Stimulated activated CD4-positive, alpha-beta T cell treated with anti-CD3 and anti-CD28 coated beads, TNF-alpha, amount 100 ng/mL, for 24 hours (primary cell): ENCODE results near the gene TXNL4A.

Experiments used
- DNase-seq, 3 experiments: peaks; one replicate each; pipeline ENCODE4 v3.0.0-alpha.2; 2020; ENCODE audit warnings: low read depth in 3 of 3

TXNL4A gene

DNA sequence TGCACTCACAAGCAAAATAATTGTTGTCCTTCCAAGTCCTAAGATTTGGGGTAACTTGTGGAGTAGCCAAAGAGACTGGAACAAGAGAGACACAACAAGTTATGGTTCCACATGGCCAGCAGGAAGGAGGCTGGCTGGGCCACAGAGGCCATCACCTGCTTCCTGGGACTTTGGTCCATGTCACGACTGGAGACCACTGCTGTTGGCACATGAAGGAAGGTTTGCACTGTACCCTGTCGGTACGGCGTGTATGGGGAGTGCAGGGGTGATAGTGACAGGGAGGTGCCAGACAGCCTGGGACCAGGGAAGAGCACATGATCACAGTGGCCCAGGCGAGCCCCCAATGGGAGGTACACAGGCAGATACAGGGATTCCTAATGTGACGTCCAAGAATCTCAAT is 52.4 kb downstream of the TXNL4A start:
- DNase-seq: no peak

DNA sequence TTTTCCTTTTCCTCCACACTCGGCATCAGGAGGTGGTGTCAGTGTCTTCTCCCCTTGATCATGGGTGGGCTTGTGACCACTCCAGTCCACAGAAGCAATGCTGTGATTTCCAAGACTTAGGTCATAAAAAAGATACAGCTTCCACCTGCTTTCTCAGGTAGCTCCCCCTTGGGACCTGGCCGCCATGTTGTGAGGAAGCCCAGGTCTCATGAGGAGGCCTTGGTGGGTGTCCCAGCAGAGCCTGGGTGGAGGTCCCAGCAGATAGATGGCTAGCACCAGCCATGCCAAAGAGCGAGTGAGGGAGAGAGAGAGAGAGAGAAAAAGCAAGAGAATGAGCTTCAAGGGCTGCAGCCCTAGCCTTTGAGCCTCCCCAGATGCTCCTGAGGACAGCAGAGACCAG is 52.9 kb downstream of the TXNL4A start:
- DNase-seq: no peak

DNA sequence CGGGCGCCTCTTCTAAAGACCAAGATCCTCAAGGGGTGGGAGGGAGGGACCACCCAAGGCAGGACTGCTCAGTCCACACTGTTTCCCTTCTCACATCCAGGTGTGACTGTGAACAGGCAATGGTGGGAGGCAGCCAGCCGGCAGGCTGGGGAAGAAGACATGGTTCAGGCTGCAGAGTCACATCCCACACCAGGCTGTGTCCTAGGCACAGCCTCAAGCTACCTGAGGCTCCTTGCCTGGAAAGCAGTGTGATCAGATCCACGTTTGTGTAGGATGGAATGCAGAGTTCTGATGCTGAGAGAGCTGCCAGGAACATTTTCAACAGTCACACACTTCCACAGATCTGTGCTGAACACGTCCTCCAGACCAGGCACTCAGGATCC is 53.3 kb downstream of the TXNL4A start:
- no peak for DNase-seq

DNA sequence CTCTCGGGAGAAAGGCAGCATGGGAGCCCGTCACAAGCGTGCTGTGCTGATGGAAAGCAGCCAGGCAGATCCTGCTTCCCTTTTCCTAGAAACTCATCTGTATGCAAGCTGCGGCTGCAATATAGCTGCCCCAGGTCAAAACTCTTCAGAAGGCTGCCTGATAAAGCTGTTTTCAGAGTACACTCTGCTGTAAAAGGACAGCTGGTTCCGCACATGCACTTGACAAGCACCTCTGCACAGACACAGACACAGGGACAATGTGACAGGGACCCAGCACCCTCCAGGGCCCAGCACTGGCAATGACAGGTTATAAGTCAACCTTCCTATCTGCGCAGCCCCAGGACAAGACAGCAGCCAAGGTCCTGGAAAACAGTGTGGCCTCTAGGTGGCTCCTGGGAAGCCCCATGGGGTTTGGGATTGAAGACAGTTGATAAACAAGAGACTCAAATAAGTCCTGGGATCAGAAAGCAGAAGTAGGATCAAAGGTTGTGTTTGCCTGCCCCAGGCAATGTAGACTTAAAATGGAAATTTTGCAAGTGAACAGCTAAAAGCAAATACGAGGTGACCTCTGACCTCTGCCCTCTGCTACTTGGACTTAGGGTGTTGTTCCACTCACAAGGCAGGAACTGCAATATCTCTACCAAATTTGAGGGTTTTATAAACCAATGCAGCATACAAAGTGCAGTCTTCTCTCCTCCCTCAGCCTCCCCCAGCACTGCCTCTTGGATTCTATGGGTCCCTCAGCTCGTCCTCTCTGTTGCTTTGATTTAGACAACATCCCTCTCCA is 53.9 kb downstream of the TXNL4A start:
- no peak for DNase-seq

DNA sequence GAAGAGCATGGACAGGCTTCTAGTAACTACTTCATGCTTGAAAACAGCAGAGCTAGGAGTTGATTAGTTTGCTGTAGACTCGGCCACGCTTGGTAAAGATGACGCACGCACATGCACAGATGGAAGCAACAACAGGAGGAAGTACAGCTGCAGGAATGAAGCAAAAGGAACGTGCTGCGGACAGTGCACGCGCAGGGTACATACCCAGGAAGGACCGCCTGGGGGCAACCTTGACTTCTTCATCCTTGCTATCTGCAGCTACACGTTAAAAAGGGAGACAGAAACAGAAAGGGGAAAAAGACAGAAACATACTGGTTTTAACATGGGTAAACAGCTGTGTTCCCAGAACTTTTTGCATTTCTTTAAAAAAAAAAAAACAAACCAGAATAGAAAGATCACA is 54.6 kb downstream of the TXNL4A start:
- no peak for DNase-seq

DNA sequence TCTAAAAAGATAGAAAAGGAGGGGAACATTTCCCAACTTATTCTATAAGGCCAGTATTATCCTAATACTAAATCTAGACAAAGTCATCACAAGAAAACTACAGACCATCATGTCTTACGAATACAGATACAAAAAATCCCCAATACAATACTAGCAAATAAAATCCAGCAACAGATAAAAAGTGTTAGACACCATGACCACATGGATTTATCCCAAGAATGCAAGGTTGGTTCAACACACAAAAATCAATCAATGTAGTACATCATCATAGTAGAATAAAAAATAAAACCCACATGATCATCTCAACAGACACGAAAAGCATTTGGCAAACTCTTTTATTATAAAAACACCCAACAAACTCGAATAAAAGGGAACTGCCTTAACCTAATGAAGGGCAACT is 55.5 kb downstream of the TXNL4A start:
- DNase-seq: no peak

DNA sequence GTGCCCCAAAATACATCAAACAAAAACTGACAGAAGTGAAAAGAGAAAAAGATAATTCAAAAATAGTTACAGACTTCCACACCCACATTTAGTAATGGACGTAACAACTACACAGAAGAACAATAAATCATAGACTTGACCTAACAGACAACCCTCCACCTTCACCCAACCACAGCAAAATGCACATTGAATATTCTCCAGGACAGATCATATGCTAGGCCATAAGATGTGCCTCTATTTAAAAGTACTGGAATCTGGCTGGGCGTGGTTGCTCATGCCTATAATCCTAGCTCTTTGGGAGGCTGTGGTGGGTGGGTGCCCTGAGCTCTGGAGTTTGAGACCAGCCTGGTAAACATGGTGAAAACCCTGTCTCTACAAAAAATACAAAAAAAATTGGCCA is 56.9 kb downstream of the TXNL4A start:
- no peak for DNase-seq

DNA sequence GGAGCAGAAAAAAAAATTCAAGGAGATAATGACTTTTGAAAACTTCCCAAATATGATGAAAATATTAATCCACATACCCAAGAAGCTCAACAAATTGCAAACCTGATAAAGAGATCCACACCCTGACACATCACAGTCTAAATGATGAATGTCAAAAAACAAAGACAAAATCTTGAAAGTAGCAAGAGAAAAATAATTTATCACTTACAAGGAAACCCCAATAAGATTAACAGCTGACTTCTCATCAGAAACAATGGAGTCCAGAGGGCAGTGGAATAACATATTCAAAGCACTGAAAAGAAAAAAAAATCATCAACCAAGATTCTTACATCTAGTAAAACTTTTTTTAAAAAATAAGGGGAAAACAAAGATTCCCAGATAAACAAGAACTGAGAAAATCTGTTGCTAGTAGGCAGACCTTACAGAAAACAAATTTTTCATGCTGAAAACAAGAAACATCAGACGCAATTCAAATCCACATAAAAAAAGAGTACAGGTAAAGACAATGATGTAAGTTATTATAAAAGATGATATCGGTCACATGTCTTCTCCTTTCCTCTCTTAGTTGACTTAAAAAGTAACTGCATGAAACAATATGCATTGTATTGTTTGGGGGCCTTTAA is 58.2 kb downstream of the TXNL4A start:
- no peak for DNase-seq

DNA sequence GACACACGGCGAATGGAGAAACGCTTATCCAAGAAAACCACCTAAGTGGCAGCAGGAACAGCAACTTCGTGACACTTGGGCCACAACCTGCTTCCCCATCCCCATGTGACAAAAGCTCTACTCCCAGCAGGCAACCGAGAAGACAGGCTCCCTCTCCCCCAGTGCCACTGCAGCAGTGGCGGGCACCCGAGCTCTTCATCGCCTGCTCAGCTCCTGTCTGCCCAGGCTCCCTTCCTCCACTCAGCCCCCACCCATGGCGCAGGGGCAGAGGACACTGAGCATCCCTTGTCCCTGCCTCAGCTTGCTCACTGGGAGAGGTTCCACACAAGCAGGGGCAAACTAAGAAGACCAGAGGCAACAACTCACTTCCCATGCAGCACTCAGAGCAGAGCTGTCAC is 59.8 kb downstream of the TXNL4A start:
- DNase-seq: no peak

DNA sequence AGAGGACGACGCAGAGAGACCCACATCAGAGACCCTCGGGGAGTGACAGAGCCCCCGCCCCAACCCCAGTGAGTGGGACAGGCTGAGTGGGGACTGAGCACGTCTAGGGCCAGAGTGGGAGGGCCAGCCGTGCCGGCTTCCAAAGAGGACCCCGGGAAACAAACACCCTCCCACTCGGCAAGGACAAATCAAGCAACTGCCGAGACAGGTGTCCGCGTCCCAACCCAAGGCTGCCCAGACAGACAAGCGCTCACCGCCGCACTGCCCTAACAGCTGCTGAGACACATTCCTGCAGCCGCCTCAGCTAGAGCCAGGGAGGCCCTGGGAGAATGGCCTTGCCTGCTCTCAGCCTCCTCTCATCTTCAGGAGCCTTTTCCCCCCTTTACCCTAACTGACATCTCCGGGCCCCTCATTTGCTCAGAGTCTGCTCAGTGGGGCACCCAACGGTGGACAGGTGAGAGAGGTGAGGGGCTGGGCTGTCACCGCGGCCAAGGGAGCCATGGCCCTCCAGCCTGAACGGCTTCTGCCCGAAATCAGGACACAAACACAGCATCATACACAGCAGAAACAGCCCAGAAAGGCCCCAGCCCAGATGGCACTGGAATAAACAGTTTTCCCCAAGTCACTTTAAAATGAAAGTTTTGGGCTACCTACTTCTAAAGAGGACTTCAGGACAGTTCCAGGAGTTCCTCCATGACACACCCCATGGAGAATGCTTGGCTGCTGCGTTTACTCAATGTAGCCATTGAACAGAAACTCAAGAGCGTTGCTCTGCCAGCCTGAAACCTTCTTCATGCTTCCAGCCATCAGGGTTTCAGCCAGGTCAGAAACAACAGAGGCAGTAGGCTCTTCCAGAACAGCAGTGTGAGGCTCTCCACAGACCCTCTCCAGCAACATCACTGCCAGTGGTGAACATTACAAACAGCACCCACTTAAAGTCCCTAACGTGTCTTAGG is 60.5 kb downstream of the TXNL4A start:
- DNase-seq: no peak

DNA sequence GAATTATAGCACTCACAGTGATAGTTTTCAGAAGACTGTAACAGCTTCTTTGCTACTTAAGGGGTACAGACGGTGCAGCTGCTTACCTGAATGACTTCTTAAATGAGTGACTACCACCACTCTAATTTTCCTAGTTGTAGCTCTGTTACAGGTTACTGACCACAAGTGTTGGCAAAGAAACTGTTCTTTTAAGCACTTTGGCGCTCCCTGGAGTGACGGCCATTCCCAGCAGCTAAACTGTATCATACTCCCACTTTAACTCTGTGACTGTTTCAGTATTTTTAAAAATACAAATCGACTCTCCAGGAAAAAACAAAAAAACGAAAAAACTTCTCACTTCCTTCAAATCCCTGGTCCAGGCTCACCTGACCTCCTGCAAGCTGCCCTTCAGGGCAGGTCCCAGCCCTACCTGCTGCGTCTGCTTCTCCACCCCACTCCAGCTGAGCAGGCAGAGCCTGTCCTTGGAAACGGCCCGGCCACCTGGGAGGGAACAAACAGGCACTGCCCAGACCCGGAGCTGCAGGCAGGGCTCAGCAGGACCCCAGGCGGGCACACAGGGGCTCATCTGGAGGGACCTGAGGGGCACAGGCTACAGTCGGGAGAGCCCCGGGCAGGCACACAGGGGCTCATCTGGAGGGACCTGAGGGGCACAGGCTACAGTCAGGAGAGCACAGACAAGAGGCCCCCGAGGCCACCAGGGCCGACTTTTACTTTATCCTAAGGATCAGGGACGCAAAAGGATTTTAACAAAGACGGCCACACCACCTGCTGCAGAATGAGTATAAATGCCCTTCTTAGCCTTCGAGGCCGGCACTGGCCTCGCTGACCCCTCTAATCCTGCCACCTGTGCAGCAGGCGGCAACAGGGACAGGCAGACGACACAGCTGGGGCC is 61.4 kb downstream of the TXNL4A start:
- DNase-seq: no peak

DNA sequence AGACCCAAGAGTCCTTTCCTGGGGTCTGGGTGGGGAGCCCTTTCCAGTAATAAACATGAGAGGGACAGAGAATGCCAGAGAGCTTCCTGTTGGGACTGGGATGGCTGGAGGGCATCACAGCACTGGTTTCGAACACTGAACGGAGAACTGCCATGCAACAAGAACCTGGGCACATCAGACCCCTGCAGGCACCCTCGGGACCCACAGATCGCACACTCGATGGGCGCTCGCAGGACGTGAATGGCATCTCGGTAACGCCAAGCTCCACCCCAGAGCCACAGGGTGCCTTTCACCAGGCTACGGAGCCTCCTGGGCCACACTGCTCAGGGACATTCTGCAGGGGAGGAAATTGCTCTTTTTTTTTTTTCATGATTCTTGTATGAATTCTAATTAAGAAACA is 62.1 kb downstream of the TXNL4A start:
- no peak for DNase-seq

DNA sequence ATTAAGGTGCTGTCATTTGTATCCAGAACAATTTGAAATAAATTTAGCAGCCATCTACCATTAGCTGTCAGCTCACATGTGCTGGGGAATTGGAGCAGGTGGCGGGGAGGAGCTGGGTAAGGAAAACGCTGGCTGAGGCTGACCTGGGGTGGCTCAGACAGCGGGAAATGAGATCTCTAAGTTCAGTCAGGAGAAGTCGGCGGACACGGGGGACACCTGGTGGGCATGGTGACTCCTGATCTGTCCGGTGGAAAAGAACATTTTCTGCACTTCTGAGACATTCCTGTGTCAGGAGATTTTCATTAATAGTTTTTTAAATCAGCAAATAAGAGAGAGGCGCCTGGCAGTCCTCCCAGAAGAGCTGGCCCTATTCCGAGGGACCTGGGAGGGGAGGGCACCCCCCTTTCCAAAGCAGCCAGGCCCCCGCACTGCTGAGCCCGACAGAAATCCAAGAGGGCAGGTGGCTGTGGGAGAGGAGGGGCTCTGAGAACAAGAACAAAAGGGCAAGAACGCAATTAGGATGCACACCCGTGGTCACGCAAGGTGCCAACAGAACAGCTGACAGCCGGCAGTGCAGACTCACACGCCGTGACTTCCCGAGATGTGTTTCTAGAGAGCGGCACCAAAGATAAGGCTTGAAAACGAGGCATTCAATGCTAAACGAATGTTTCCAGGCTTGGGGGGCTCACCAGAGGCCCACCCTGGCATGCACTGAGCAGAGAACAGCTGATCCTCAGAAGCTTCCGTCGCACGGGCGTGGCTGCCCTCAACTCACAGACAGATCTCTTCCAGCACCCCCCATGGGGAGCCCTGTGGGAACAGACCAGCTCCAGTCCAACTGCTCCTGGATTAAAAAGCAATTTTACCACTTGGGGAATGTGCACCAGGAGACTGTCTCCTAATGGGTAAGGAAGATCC is 63.3 kb downstream of the TXNL4A start:
- no peak for DNase-seq

DNA sequence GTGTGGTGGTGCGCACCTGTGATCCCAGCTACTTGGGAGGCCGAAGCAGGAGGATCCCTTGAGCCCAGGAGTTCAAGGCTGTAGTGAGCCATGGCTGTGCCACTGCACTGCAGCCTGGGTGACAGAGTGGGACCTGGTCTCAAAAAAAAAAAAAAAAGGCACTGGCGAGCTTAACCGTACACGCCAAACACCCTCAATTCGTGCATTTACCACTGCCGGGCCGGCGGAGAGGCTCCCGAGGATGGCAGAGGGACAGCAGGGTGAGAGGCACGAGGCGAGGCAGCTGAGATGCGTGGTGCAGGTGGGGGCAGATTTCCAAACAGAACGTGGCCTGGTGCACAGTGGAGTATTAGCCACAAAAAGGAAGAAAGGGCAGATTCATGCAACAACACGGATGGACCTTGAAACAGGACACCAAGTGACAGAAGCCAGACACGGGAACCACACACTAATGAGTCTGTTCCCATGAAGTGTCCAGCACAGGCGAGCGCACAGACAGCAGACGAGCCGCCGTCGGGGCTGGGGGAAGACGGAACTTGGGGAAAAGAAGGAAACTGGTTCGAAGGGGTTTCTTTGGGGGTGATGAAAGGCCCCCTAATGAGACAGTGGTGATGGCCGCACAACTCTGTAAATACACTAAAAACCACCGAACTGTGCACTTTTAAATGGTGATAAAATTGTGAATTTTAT is 64.3 kb downstream of the TXNL4A start:
- no peak for DNase-seq

DNA sequence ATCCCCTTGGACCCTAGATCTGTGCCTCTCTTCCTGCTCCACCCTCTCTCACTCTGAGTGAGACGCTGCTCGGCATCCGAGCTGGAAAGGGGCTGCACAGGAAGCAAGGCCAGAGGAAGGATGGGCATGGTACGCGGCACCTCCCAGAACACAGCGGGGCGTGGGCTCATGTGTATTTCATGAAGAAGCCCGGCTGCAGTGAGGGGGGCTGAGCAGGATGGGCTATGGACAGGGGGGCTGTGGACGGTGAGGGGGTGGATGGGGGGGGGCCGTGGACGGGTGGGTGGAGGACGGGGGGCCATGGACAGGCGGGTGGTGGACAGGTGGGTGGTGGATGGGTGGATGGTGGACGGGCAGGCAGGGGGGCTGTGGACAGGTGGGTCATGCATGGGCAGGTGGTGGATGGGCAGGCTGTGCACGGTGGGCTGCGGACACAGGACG is 65.4 kb downstream of the TXNL4A start:
- DNase-seq: no peak

DNA sequence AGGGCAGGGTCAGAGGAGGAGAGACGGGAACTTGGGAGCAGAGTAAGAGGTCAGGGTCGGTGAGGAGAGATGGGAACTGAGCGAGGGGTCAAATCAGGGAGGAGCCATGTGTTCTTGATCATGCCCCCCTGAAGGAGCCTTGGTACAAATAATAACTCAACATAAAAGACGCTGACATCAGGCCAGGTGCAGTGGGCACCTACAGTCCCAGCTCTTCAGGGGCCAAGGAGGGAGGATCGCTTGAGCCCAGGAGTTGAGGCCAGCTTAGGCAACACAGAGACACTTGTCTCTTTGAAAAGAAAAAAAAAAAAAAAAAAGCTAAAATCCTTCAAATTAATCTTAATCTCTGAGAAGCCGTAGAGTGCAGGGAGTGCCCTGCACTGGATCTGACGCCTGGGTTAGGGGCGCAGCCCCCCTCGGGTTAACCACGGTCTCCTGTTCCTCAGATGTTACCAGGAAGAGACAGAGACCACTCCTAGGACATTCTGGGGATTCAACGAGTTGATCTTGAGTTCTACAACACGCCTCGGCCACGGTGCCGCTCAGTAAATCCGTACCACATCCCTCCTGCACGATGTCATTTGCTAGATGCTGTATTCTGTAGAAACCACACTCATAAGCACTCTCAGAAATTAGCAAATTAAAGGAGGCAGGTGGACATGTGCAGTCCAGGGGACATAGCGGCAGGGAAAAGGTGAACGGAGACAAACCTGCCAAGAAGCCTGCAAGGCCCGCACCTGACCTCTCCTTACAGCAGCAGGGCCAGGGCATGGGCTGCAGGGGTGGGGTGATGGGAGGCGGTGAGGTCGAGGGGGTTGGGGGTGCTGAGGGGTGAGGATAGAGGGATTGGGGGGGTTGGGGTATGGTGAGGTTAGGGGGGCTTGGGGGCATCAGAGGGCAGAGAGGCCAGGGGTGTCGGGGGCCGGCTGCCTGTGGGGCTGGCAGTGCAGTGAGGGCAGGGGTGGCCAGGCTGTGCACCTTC is 66.1 kb downstream of the TXNL4A start:
- DNase-seq: no peak
